Thyroid gland (tissue), 4 donors: Measurements from ENCODE around the gene ARHGAP24. TPM values are rescaled to one million over a fixed set of nuclear protein-coding genes. Genes with fewer than 3 reads are reported as not detected.

ENCODE experiments used
- DNase-seq, 2 donors: peaks; one replicate each; pipeline ENCODE4 v3.0.0-alpha.2; 2019
- H3K27ac ChIP-seq, 3 donors: fragments of 200-600 bp; sonication (generic); 1 replicate in 2 of 3; 2 replicates in 1 of 3; pipeline ENCODE4 v1.5.1; 2016 to 2019; ENCODE audit warnings: mild to moderate bottlenecking in 1 of 3, moderate library complexity in 1 of 3
- H3K27me3 ChIP-seq: fragments of 200-600 bp; sonication (generic); one replicate; pipeline ENCODE4 v1.5.1; 2019
- H3K36me3 ChIP-seq, 2 donors: fragments of 200-600 bp; sonication (generic); one replicate each; pipeline ENCODE4 v1.5.1; 2016 to 2019
- H3K4me1 ChIP-seq, 2 donors: fragments of 200-600 bp; sonication (generic); one replicate each; pipeline ENCODE4 v1.5.1; 2017 to 2019
- H3K4me3 ChIP-seq, 3 donors: fragments of 200-600 bp; sonication (generic); replicated peaks in 1 of 3; 1 replicate in 2 of 3; 2 replicates in 1 of 3; pipeline ENCODE4 v1.5.1; 2016; ENCODE audit warnings: mild to moderate bottlenecking in 1 of 3
- H3K9me3 ChIP-seq: fragments of 200-600 bp; sonication (generic); one replicate; pipeline ENCODE4 v1.5.1; 2017
- CTCF ChIP-seq, 6 experiments: fragments of 200-600 bp in 3 of 6; fragments of 450-650 bp in 3 of 6; sonication (generic) in 3 of 6; IDR thresholded peaks; one replicate each; pipeline ENCODE4 v1.5.1; 2016 to 2019; ENCODE audit warnings: antibody characterized with exemption in 6 of 6, mild to moderate bottlenecking in 2 of 6, inconsistent platforms in 1 of 6, moderate library complexity in 1 of 6
- POLR2A ChIP-seq, 2 donors: fragments of 450-650 bp; IDR thresholded peaks; one replicate each; pipeline ENCODE4 v1.6.1; 2017; ENCODE audit warnings: antibody characterized with exemption in 2 of 2, mild to moderate bottlenecking in 2 of 2, moderate library complexity in 1 of 2
- WGBS, 2 donors: methylation state at CpG; one replicate each; pipeline ENCODE4 v1.1.5; 2017; 5-methylcytosine and 5-hydroxymethylcytosine counted together
- intact Hi-C: fragments of 100-400 bp; cut with DNase I; formaldehyde crosslinking; loops from one replicate; pipeline ENCODE4 v1.15.1; 2023
- total RNA-seq, 4 donors: library from RNA; depleted of rRNA; stranded (reverse); fragments of >200 nt; gene quantifications; one replicate each; pipeline ENCODE4 v1.2.3, GENCODE V29; 2016

Gene ARHGAP24
- total RNA-seq, 4 donors from 2014 or later, result 20.8 to 70.3 (median 52.4) TPM

- Histone ChIP-seq H3K4me3 (no peak overlapping the region), H3K9me3 (no peaks in the 10 kb centered on the region), H3K36me3 (no peaks in the 10 kb centered on the region), H3K27me3 (no peaks in the 10 kb centered on the region), H3K27ac (no peak overlapping the region), H3K4me1 (no peaks in the 10 kb centered on the region)
- 90 to 100% methylated on average over 1 of the region's 1 CpG for WGBS, 2 donors
- no peak for DNase-seq
- TF ChIP-seq CTCF (IDR thresholded peaks at IDR 0.05), result no peak
- TF ChIP-seq POLR2A (IDR thresholded peaks at IDR 0.05), result no peak
- intact Hi-C loops, result no loop called here
Observed at GRCh38 chr4:85613901-85614300, 139.0 kb downstream of the ARHGAP24 start.

GRCh38 chr4:85615952-85616351 is 141.0 kb downstream of the ARHGAP24 start:
- Histone ChIP-seq H3K36me3 (no peaks in the 10 kb centered on the region), H3K4me3 (no peak overlapping the region), H3K9me3 (no peaks in the 10 kb centered on the region), H3K27me3 (no peaks in the 10 kb centered on the region), H3K4me1 (no peaks in the 10 kb centered on the region), H3K27ac (no peak overlapping the region)
- intact Hi-C loops, result no loop called here
- WGBS, 2 donors, result 58 to 61% methylated on average over 2 of the region's 2 CpGs
- no peak for DNase-seq
- TF ChIP-seq CTCF (IDR thresholded peaks at IDR 0.05) (no peak), POLR2A (IDR thresholded peaks at IDR 0.05) (no peak)

GRCh38 chr4:85617202-85617601 is 142.3 kb downstream of the ARHGAP24 start:
- intact Hi-C loops, result no loop called here
- no peaks in the 10 kb centered on the region for H3K4me1 ChIP-seq
- DNase-seq, result no peak

GRCh38 chr4:85632981-85633380 is 158.0 kb downstream of the ARHGAP24 start:
- no peaks in the 10 kb centered on the region for H3K27me3 ChIP-seq

More at GRCh38 chr4:85617202-85617601, 142.3 kb downstream of the ARHGAP24 start:
- H3K27ac ChIP-seq, result no peak overlapping the region
- 97% methylated on average over 3 of the region's 3 CpGs for WGBS, 2 donors
- H3K4me3 ChIP-seq, result no peak overlapping the region
- H3K36me3 ChIP-seq, result no peaks in the 10 kb centered on the region
- no peak for TF ChIP-seq CTCF (IDR thresholded peaks at IDR 0.05)
- TF ChIP-seq POLR2A (IDR thresholded peaks at IDR 0.05), result no peak
- H3K9me3 ChIP-seq, result no peaks in the 10 kb centered on the region
- no peaks in the 10 kb centered on the region for H3K27me3 ChIP-seq

GRCh38 chr4:85637778-85638177 is 162.8 kb downstream of the ARHGAP24 start:
- TF ChIP-seq POLR2A (IDR thresholded peaks at IDR 0.05) (no peak), CTCF (IDR thresholded peaks at IDR 0.05) (no peak)
- no peak for DNase-seq
- H3K9me3 ChIP-seq, result no peaks in the 10 kb centered on the region
- H3K27me3 ChIP-seq, result no peaks in the 10 kb centered on the region
- no peaks in the 10 kb centered on the region for H3K4me1 ChIP-seq
- intact Hi-C loops, result no loop called here
- no peak overlapping the region for H3K4me3 ChIP-seq
- no peaks in the 10 kb centered on the region for H3K36me3 ChIP-seq
- no peak overlapping the region for H3K27ac ChIP-seq
- 89 to 93% methylated on average over 2 of the region's 2 CpGs for WGBS, 2 donors

More at GRCh38 chr4:85632981-85633380, 158.0 kb downstream of the ARHGAP24 start:
- H3K27ac ChIP-seq, result no peak overlapping the region
- TF ChIP-seq CTCF (IDR thresholded peaks at IDR 0.05), result no peak
- H3K36me3 ChIP-seq, result no peaks in the 10 kb centered on the region
- H3K9me3 ChIP-seq, result no peaks in the 10 kb centered on the region
- intact Hi-C loops, result no loop called here
- DNase-seq, result no peak
- H3K4me1 ChIP-seq, result no peaks in the 10 kb centered on the region
- H3K4me3 ChIP-seq, result no peak overlapping the region
